HG03558 (cell line): ENCODE measurements around the gene HYAL2.

Source experiments
- ATAC-seq: cut with Tn5 transposase; IDR thresholded peaks from one replicate; pipeline ENCODE4 v1.9.1; 2021; ENCODE audit warnings: moderate number of reproducible peaks; ENCODE audit not compliant: unreplicated experiment; ENCODE audit errors: extremely low read depth

The HYAL2 gene

DNA sequence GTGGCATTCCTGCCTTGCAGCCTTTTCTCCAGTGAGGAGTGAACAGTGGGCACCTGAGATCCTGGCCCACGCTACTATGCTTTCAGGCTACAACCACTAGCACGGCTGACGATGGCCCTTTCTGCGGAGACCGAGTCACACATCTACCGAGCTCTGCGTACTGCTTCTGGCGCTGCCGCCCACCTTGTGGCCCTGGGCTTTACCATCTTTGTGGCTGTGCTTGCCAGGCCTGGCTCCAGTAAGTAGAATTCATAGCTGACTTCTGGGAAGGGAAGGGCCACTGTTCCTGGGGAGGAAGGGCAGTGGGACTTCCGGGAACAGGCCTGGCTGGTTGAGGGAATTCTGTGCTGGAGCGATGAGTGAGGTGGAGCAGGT, 28.8 kb upstream of the HYAL2 start:
- ATAC-seq = no peak

- ATAC-seq = peak; percentile 48
Measured at GRCh38 chr3:50350527-50351322, 28.2 kb upstream of the HYAL2 start, which contains the start of the genes CYB561D2 and NPRL2. Gene CYB561D2 (plus strand): TSS chr3:50350862. CDS start chr3:50351434, 572 bp downstream. Gene NPRL2 (minus strand): TSS chr3:50350775. CDS start chr3:50350652, 123 bp downstream.

GRCh38 chr3:50350213-50350526, 27.6 kb upstream of the HYAL2 start:
- no peak for ATAC-seq

DNA sequence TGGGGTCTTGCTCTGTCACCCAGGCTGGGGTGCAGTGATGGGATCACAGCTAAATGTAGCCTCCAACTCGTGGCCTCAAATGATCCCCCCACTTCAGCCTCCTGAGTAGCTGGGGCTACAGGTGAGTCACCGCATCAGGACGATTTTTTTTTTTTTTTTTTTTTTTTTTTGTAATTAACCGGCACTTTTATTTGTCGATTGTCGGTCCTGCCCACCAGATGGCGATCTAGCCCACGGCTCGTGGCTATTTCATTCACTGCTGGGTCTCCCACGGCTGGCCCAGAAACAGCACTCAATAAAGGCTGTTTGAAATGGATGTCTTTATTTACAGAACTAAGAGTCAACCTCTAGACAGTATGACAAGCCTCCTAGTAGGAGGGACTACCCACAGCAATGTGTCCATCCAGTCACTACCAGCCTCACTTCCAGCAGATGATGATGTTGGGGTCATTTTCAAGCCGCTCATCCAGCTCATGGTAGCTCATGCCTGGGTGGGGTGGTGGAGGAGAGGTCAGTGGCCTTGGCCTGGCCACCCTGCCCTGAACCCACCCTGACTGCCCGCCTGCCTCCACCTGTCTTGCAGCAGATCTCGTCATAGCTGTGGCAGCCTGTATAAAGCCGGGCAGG, 24.8 kb upstream of the HYAL2 start:
- no peak for ATAC-seq

DNA sequence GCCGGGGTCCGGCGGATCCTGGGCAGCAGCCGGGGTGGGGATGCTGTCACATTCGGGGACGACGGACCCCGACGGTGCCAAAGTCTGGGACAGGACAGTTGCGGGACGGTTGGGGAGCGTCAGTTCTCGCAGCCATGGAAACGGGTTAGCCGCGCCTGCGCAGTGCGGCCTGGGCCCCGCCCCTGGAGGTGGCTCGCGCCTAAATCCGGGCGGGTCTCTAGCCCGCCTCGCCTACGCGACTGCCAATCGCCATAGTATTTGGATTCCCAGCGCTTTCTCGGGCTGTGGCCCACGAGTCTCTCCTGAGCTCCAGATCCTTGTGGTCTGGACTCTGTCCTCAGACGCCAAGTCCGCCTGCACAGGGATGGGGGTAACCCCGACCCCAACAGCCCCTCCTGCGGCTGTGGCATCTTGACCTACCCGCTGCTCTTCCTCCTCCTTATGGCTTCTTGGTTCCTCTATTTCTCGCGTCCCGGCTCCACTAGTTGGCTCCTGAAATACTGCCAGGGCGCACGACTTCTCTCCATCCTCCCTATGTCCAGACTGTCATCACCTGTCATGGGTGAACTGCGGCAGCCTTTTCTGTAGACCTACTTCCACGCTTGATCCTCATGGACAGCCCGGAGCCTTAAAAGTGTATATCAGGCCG, 23.2 kb upstream of the HYAL2 start, which contains the start of gene ZMYND10:
Gene ZMYND10 (minus strand): TSS at position 147 of the 649 bp plus-strand sequence. CDS start 153 bp downstream, outside the sequence.
- ATAC-seq = no peak

DNA sequence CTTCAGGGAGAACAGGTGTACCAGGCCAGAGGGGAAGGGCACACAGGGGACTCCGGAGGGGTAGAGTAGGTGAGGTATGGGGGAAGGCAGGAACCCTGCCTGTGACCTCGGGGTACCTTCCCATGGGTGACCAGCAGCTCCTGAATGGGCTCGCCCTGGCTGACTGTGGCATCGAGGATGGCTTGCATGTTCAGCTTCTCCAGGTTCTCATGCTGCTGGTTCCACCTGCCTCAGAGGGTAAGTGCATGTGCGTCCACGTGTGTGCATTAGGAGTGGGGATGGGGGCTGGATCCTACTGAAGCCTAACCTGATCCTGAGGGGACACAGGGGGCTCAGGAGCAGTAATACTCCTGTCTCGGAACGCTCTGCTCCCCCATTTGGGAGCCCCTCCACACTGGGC, 22.5 kb upstream of the HYAL2 start:
- ATAC-seq = no peak

DNA sequence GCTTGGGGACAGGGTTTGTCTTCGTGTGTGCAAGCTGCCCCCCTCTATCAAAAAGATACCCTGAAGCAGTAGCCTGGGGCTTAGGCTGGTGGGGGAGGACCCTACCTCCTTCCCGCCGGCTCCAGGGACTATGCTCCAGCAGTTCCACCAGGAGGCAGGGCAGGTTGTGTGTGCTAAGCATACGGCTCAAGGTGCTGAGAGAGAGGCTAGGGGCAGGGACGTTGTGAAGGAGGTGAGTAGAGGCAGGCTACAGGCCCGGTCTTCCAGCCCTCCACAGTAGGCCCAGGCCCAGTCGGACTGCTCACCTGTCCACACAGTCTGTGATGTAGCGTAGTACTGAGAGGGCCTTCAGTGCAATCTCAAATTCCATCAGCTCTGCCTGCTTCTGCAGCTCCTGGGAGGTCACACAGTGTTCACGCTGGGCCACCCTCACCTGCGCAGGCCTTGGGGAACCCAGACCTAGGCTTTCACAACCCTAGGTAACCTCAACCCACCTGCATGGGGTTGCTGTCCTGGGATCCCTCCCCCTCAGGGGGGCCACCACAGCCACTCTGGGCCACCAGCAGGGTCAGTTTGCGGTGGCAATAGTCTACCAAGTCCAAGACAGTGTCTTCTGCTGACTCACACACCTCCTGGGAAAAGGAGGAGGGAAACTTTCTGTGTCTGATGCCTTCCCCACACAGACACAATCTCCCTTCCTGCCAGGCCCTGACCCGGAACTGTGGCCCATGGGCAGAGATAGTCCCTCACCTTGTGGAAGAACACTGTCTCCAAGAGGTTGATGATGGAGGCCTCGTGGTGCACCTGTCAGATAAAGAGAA, 20.5 kb upstream of the HYAL2 start:
- ATAC-seq = no peak

- no peak for ATAC-seq
Measured at GRCh38 chr3:50341996-50342650, 19.6 kb upstream of the HYAL2 start.

- no peak for ATAC-seq
Measured at GRCh38 chr3:50341537-50341936, 19.0 kb upstream of the HYAL2 start.

DNA sequence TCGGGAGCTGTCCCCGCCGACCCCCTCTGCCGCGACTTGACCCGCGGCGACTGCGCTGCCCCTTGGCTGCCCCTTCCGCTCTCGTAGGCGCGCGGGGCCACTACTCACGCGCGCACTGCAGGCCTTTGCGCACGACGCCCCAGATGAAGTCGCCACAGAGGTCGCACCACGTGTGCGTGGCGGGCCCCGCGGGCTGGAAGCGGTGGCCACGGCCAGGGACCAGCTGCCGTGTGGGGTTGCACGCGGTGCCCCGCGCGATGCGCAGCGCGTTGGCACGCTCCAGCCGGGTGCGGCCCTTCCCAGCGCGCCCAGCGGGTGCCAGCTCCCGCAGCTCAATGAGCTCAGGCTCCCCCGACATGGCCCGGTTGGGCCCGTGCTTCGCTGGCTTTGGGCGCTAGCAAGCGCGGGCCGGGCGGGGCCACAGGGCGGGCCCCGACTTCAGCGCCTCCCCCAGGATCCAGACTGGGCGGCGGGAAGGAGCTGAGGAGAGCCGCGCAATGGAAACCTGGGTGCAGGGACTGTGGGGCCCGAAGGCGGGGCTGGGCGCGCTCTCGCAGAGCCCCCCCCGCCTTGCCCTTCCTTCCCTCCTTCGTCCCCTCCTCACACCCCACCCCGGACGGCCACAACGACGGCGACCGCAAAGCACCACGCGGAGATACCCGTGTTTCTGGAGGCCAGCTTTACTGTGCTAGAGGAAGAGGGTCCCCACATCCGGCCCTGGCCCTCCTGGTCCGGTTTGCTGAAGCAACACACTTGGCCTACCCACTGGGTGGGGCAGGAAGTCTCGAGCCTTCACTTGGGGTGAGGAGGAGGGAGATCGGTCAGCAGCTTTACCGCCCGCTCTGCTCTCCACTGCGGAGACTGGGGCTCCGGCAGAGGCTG, 18.1 kb upstream of the HYAL2 start, which contains the start of gene RASSF1:
Gene RASSF1 (minus strand): TSS at position 389 of the 882 bp plus-strand sequence. CDS start 31 bp downstream, at position 358.
- no peak for ATAC-seq

GRCh38 chr3:50340147-50340447, 17.6 kb upstream of the HYAL2 start:
- ATAC-seq = no peak

- no peak for ATAC-seq
Measured at GRCh38 chr3:50339485-50340146, 17.1 kb upstream of the HYAL2 start.

GRCh38 chr3:50338965-50339364, 16.4 kb upstream of the HYAL2 start:
- no peak for ATAC-seq

DNA sequence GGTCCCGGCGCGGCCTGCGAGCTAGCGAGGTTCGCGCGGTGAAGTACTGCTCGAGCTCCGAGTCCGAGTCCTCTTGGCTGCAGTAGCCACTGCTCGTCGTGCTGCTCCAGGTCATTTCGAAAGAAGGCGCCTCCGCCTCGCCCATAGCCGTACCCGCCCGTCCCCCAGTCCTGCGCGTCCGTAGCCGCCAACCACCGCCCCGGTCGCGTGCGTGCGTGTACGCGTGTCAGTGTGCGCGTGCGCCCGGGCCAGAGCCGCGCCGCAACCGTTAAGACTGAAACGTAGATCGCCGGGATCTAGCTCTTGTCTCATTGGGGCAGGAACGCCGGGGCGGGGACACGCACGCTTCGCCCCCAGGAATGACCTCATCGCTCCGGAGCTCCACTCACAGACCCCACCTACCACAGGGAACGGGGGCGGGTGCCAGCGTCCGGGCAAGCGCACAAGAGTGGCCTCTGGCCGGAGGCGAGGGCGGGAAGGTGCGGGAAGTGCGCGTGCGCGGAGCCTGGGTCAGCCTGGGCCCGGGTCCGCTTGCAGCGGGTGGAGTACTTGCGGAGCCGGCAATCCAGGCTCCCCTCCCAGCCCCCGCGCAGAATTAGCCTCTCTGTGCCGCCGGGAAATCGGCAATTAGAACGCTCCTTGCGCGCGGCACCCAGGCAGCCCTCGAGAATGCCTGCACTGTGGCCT, 14.8 kb upstream of the HYAL2 start:
- ATAC-seq = peak; percentile 63

DNA sequence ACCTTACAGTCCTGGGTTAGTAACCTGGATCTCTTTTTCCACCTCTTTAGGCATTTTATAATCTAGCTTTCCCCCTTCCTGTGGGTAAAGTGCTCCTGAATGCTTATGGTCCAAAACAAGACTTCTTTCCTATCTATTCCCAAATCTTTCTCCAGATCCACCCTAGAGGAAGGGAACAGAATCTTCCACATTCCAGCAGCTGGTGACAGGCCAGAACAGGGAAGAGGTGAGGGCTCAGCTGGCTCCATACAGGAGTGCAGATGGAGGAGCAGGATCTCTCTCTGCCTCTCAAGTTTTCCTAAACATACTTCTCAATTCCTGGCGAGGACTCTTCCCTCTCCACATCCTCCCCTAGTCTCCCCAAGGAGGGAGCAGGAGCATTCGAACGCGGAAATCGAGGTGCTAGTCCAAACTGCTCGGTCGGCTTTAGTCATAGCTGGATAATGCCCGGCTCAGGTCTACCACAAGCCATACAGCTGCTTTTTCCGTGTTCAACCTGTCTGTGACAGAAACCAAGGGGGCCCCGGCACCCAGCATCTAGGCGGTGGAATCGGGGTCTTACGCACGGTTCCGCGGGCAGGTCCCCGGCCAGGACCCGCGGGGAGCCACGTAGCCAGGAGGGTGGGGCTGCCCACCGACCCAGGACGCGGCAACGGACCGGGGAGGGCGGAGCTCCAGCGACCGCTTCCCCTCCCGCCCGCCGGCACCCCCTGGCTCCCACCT, 14.1 kb upstream of the HYAL2 start:
- ATAC-seq = peak; percentile 1

- no peak for ATAC-seq
Measured at GRCh38 chr3:50334339-50335075, 12.0 kb upstream of the HYAL2 start.
